Tibial nerve (tissue), 3 donors: ENCODE results near the gene MAST1.

ENCODE experiments used
- POLR2A ChIP-seq, 2 donors: fragments of 450-650 bp; IDR thresholded peaks; one replicate each; pipeline ENCODE4 v1.6.1; 2017; ENCODE audit warnings: antibody characterized with exemption in 2 of 2, mild to moderate bottlenecking in 2 of 2, moderate library complexity in 2 of 2
- TF ChIP-seq, protein P1 (sequence below), 5 experiments: fragments of 200-600 bp in 3 of 5; fragments of 450-650 bp in 2 of 5; sonication (generic) in 3 of 5; IDR thresholded peaks; one replicate each; pipeline ENCODE4 v1.5.1; 2016 to 2019; ENCODE audit warnings: antibody characterized with exemption in 5 of 5, mild to moderate bottlenecking in 3 of 5, moderate library complexity in 2 of 5

DNA sequence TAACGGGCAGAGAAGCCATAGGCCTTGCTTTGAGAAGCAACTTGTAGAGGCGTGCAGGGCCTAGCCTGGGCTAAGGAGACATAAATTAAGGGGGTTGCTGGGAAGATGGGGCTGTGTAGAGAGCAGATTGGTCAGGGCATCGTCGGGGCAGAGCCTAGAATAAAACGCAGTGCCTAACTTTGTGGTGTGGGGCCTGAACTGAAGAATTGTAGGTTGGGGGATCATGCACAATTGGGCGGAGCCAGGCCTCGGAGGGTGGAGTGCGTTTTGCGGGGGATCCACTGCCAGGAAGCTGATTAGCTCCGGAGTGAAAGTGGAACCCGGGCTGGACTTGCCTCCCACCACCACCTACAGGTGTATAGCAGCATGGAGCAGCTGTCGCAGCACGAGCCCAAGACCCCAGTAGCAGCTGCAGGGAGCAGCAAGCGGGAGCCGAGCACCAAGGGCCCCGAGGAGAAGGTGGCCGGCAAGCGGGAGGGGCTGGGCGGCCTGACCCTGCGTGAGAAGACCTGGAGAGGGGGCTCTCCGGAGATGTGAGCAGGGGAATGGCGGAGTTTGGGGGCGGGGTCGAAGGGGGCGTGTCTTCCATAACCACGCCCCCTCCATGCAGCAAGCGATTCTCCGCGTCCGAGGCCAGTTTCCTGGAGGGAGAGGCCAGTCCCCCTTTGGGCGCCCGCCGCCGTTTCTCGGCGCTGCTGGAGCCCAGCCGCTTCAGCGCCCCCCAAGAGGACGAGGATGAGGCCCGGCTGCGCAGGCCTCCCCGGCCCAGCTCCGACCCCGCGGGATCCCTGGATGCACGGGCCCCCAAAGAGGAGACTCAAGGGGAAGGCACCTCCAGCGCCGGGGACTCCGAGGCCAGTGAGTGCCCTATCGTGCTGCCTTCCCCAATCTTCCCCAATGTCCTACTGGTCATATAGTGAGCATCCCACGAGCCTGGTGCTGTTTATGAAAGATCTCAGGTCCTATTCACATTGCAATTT, 29.1 kb downstream of the MAST1 start:
- TF ChIP-seq, protein P1, sequence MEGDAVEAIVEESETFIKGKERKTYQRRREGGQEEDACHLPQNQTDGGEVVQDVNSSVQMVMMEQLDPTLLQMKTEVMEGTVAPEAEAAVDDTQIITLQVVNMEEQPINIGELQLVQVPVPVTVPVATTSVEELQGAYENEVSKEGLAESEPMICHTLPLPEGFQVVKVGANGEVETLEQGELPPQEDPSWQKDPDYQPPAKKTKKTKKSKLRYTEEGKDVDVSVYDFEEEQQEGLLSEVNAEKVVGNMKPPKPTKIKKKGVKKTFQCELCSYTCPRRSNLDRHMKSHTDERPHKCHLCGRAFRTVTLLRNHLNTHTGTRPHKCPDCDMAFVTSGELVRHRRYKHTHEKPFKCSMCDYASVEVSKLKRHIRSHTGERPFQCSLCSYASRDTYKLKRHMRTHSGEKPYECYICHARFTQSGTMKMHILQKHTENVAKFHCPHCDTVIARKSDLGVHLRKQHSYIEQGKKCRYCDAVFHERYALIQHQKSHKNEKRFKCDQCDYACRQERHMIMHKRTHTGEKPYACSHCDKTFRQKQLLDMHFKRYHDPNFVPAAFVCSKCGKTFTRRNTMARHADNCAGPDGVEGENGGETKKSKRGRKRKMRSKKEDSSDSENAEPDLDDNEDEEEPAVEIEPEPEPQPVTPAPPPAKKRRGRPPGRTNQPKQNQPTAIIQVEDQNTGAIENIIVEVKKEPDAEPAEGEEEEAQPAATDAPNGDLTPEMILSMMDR (IDR thresholded peaks at IDR 0.05): no peak
- TF ChIP-seq POLR2A (IDR thresholded peaks at IDR 0.05): no peak
